ENCODE measurements around the gene CDKAL1.
"Not testable (repeated sequence)": the region's sequence is repeated elsewhere in the genome, so short reads cannot be mapped to it uniquely, and the experiment has no call there.

CDKAL1 gene

DNA sequence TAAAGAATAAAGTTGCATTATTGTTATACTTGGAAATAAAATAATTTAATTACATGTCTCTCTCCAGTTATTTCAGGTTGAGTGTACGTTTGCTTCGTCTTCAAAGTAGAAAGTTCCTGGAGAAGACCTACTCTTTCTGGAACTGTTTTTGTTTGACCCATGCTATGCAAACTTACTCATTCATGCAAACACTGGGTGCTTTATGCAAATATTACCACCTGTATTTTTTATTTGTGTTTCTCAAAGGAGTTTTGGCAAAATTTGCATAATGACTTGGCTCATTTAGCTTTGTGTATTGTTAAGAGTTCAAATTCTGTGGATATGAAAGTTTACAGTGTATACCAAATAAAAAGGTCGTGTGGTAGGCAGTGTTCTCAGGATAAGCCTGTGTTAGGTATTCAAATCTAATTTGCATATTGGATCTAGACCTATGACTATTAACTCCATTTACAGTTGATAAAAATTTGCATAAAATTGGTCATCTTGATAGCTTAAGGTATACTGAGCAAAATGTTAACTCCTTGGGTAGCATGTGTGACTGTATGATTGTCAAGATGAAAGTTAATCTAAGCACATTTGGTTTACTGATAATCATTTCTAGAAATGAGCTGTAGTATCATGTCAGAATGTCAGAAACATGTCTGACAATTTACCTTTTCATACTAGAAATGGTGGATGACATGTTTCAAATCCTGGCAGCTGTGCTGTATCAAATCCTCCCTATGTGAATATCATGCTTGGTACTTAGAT is 65.2 kb downstream of the CDKAL1 start:
- DNase-seq = no peak

DNA sequence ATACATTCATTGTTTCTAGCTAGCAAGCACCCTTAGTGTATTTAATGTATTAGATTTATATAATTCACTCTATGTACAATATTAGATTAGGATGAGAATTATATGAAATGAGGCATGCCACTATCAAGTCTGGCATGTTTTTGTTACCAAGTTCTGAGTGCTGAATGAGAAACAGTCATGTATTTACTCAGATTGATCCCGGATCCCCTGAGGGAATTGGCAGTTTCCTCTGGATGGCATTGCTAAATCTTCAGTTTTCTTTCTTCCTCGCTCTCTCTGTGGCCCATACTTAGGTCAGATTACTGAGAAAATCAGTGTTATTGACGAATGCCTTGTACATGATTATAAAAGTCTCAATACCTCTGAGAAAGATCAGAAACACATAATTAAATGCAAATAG is 66.6 kb downstream of the CDKAL1 start:
- no peak for DNase-seq

DNA sequence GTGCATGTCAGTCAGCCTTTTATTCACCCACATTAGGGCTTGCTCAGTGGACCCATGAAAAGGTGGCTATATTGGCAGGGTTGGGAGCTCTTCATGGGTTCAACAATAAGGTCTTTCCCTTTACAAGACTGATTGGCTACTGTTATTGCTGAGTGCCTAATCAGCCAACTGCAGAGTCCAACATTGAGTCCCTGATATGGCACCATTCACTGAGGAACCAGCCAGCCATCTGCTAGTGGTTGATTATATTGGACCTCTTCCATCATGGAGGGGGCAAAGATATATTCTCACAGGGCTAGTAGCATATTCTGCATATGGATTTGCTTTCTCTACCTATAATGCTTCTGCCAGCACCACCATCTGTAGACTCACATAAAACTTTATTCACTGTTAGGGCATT is 69.9 kb downstream of the CDKAL1 start:
- DNase-seq = no peak

GRCh38 chr6:20605061-20605460 is 70.8 kb downstream of the CDKAL1 start:
- no peak for DNase-seq

DNA sequence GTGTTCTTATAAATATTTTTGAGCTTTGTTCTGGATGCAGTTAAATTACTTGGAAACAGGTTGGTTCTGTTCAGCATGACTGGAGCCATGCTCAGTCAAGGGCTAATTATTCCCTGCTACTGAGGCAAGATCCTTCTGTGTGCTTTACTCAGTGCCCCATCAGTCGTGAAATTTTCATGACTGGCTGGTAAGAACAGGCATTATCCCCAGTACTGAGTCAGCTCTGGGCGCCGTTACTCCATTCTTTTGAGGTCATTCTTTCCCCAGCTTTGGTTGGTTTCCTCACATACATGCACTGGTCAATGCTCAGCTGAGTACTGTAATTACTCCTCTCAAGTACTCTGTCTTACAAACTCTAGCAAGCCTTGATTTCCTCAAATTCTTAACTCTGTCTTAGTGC is 71.3 kb downstream of the CDKAL1 start:
- no peak for DNase-seq

- no peak for DNase-seq
Observed at GRCh38 chr6:20606831-20607230, 72.6 kb downstream of the CDKAL1 start.

- DNase-seq = no peak
Observed at GRCh38 chr6:20608356-20608755, 74.1 kb downstream of the CDKAL1 start.

GRCh38 chr6:20608905-20609304 is 74.6 kb downstream of the CDKAL1 start:
- no peak for DNase-seq

GRCh38 chr6:20609924-20610323 is 75.7 kb downstream of the CDKAL1 start:
- DNase-seq = not testable (repeated sequence)

DNA sequence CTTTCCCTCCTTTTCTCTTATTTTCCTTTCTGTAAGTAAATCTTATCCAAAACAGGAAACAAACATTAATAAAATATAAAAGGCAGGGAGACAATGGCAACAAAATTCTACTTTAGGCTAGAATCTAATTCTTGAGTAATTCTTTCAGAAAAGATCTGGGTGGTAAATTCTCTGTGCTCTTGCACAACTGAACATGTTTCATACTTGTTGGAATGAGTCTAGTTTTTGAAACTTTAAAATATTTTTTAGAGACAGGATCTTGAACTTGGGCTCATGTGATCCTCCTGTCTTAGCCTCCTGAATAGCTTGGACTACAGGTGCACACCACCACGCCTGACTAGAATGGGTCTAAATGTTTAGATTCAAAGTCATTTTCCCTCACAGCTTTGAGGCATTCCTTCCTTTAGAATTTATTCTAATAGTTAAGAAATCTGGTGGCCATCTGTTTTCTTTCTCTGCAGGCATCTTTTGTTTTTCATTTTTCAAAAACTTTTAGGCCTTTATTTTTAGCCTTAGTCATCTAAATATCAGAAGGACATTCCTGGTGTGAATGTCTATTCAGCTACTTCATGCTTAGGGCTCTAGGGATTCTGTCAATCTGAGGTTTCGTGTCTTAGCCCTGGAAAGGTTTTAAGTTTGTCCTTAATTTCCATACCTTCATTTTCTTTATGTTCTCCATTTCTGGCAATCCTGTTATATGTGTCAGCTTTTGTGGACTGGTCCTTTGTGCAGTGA is 76.5 kb downstream of the CDKAL1 start:
- no peak for DNase-seq

DNA sequence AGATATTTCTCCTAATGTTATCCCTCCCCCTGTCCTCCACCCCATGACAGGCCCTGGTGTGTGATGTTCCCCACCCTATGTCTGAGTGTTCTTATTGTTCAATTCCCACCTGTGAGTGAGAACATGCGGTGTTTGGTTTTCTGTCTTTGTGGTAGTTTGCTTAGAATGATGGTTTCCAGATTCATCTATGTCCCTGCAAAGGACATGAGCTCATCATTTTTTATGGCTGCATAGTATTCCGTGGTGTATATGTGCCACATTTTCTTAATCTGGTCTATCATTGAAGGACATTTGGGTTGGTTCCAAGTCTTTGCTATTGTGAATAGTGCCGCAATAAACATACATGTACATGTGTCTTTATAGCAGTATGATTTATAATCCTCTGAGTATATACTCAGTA is 83.3 kb downstream of the CDKAL1 start:
- not testable (repeated sequence) for DNase-seq

DNA sequence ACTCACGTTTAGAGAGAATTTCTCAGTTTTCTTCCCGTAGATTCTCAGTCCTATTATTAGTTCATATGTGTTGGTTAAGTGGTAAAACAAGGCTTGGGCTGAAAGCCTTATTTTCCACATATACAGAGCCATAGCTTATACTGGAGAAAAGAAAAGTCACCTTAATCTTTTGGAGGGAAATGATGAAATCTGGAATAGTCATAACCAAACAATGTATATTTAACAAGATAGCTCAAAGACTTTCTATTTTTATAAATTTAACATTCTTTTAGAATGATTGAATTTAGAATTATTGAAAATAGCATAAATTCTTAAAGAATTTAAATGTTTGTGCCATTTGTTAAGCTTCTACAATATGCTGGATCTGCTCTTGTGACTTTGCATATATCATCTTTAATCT is 85.8 kb downstream of the CDKAL1 start:
- DNase-seq = no peak

- no peak for DNase-seq
Observed at GRCh38 chr6:20623761-20624160, 89.5 kb downstream of the CDKAL1 start.

- DNase-seq = no peak
Observed at GRCh38 chr6:20626165-20626564, 91.9 kb downstream of the CDKAL1 start.

GRCh38 chr6:20629509-20629908 is 95.3 kb downstream of the CDKAL1 start:
- DNase-seq = no peak

- DNase-seq = no peak
Observed at GRCh38 chr6:20630136-20630535, 95.9 kb downstream of the CDKAL1 start.

- DNase-seq = no peak
Observed at GRCh38 chr6:20630617-20631548, 96.6 kb downstream of the CDKAL1 start.

GRCh38 chr6:20631549-20631924 is 97.3 kb downstream of the CDKAL1 start:
- no peak for DNase-seq

DNA sequence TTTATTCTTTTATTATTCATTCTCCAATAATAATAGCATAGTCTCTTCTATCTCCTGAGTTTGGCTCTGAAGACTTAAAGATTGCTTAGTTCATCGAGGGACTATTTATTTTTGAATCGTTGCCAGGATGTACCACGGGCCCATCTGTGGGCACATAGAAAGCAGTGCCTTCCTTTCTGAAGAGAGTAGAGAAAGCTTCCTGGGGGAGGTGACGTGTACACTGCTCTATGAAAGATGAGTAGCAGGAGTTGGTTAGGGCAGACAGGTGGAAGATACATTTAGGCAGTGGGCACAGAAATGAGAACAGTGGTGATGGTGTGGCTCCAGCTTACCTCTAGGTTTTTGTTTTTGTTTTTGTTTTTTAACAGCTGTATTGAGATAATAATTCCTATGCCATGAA is 98.4 kb downstream of the CDKAL1 start:
- no peak for DNase-seq

GRCh38 chr6:20633566-20634340 is 99.5 kb downstream of the CDKAL1 start:
- no peak for DNase-seq

DNA sequence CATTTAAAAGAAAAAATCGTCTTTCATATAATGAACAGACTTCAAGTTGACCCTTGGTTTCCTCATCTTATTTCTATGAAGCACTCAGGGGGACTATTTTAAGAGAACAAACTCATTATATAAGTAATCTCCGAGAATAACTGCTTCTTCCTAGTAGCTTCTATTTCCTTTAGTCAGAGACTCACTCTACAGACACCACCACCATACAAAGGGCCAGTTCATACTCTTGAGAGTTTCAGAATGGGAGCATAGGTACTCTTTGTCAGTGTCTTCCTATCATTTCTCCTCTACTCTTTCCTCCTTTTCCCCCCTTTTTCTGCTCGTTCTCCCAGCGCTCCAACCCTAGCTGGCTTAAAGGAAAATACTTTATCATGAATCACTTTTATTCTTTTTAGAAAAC is 104.9 kb downstream of the CDKAL1 start:
- DNase-seq = no peak

DNA sequence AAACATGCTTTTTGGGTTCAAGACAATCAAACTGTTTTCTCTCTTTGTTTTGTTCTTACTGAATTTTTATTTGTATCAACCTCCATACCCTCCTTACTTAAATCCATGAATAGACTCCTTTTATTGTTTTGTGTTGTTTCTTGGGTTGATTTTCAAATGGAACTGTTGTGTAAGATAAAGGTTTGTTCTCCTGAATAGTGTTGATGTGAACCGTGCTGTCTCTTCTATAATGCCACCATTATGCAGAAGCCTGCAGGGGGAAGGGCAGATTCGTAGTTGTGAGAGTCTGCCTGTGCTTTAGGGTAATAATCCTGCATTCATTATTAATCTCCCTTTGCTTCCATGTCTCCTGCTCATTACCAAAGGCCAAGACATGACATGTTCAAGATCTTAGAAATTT is 105.9 kb downstream of the CDKAL1 start:
- DNase-seq = no peak

- DNase-seq = no peak
Observed at GRCh38 chr6:20642441-20642840, 108.2 kb downstream of the CDKAL1 start.

Data from CD4-positive, alpha-beta T cell treated with Interleukin-4 for 1 hour (primary cell).